ENCODE results near the gene PTPRN2.

DNA sequence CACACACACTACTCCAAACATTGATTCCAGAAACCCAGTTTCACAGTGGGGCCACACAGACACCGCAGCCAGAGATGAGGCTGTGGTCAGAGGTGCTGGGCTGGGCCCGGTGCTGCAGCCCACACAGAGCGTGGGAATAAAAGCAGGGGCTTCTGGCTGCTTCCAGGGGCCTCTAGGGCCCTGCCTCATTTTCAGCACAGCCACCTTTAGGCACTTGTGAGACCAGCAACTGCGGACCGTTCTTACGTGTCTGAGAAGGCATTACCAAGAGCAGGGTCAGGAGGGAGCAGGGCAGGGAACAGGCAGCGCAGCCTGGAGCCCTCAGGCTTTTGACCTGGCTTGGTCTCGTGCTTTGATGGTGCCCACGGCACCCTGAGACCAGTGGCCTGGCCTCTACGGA lies 980.4 kb downstream of the PTPRN2 start:
- TF ChIP-seq, protein P1, sequence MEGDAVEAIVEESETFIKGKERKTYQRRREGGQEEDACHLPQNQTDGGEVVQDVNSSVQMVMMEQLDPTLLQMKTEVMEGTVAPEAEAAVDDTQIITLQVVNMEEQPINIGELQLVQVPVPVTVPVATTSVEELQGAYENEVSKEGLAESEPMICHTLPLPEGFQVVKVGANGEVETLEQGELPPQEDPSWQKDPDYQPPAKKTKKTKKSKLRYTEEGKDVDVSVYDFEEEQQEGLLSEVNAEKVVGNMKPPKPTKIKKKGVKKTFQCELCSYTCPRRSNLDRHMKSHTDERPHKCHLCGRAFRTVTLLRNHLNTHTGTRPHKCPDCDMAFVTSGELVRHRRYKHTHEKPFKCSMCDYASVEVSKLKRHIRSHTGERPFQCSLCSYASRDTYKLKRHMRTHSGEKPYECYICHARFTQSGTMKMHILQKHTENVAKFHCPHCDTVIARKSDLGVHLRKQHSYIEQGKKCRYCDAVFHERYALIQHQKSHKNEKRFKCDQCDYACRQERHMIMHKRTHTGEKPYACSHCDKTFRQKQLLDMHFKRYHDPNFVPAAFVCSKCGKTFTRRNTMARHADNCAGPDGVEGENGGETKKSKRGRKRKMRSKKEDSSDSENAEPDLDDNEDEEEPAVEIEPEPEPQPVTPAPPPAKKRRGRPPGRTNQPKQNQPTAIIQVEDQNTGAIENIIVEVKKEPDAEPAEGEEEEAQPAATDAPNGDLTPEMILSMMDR (IDR thresholded peaks at IDR 0.05; ENCODE audit: extremely low read depth in 1 of 2, insufficient read depth in 1 of 2, low read depth in 1 of 2, low read length in 2 of 2): no peak
- TF ChIP-seq POLR2A (IDR thresholded peaks at IDR 0.05; ENCODE audit: low read depth, low read length) (no peak), POLR2AphosphoS5 (IDR thresholded peaks at IDR 0.05; ENCODE audit: insufficient read depth, low read depth, low read length) (no peak), EZH2 (IDR thresholded peaks at IDR 0.05; ENCODE audit: borderline replicate concordance, low read depth, low read length, severe bottlenecking) (no peak), MYC (IDR thresholded peaks at IDR 0.05; ENCODE audit: low read depth, low read length) (no peak)
- TF ChIP-seq, protein P2, sequence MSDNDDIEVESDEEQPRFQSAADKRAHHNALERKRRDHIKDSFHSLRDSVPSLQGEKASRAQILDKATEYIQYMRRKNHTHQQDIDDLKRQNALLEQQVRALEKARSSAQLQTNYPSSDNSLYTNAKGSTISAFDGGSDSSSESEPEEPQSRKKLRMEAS (IDR thresholded peaks at IDR 0.05; ENCODE audit: insufficient read depth, insufficient read length): no peak

Data from endothelial cell of umbilical vein (primary cell).